Kidney glomerular epithelial cell (primary cell): ENCODE measurements around the gene PTK6.

Experiments used
- DNase-seq: peaks from one replicate; lab custom pipeline; 2025; lab: John Stamatoyannopoulos, UW

The PTK6 gene

DNA sequence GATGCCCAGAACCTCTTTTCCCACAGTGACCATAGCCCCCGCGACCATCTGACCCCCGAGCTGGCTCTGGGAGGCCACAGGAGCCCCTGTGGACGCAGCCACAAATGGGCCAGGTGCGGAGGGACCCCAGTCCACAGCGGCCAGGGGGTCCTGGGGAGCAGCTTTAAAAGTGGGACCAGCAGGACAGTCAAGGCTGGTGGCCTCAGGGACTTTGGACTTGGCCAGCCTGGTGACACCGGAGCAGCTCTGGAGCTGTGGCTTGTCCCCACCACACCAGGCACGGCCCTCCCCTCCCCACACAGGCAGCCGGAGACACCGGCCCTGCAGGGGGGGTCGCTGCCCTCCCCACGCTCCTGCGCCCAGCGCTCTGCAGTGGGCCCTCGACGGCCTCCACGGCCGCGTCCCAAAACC, 20.3 kb upstream of the PTK6 start:
- no peak for DNase-seq

DNA sequence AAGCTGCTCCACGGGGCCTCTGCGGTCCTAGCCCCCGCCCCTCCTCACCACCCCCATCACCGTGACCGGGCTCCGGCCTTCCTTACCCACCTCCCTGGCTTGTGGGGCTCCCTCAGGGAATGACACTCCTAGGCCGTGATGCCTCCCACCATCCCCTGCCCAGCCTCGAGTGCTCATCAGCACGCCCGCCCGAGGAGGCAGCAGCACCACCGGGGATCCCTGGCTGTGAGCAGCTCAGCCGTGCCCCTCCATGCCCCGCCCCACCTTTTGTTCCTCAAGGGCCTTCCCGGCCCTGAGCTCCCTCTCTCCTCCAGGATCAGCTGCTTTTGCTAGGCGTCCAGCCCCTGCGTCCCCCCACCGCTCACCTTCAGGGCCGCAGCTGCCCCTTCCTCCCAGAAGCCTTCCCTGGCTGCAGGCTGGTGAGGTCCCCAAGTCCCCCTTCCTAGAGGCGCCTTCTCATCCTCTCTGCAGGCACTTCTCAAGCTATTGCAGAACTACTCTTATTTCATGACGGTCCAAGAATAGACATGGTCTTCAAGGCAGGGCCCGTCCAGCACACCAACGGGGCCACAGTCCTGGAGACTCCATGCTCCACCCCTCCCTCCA, 19.8 kb upstream of the PTK6 start:
- DNase-seq, result no peak

DNA sequence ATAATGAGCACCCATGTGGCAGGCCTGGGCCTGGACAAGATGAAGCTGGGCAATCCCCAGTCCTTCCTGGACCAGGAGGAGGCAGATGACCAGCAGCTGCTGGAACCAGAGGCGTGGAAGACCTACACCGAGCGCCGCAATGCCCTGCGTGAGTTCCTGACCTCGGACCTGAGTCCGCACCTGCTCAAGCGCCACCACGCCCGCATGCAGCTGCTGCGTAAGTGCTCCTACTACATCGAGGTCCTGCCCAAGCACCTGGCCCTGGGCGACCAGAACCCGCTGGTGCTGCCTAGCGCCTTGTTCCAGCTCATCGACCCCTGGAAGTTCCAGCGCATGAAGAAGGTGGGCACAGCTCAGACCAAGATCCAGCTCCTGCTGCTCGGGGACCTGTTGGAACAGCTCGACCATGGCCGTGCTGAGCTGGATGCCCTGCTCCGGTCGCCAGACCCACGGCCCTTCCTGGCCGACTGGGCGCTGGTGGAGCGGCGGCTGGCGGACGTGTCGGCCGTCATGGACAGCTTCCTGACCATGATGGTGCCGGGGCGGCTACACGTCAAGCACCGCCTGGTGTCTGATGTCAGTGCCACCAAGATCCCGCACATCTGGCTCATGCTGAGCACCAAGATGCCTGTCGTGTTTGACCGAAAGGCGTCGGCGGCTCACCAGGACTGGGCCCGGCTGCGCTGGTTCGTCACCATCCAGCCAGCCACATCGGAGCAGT, 18.6 kb upstream of the PTK6 start:
- DNase-seq, result no peak

DNA sequence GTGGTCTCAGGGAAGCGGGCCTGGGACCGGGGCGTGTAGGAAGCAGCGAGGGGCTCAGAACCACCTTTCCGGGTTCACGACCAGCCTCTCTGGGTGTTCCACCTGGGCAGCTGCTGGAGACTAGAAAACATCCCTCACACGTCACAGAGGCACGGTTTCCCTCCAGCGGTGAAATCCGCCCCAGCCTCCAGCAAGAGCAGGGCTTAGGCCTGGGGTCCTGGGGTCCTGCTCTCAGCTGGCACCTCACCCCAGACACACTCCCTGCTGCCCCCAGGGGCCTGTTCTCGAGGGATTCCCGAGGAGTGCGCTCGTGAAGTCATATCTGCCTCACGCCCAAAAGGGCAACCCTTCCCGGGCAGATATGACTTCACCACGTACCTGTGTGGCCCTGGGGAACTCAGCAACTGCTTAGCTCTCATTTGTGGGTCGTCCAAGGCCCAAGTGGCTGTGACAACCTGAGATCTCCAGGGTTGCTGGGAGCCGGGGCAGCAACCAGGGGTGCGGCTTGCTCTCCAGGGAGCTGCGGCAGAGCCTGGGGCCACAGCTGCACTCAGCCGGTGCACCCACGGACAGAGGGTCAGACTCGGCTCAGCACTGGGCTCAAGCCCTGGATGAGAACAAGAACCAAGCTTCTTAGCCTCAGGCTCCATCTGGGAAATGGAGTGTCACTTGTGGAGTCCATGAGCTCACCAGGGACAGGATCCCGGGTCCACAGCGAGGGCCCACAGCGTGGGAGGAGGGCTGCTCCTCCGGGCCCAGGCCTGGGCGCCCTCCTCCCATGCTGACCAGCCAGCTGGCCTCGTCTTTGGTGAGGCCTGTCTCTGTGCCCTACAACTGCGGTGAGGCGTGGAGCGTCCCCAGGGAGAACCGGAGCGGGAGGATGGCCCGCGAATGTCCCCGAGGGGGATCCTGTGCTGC, 17.4 kb upstream of the PTK6 start:
- DNase-seq, result no peak

GRCh38 chr20:63553933-63554290, 16.7 kb upstream of the PTK6 start, which contains the start of gene FNDC11:
TSS of gene FNDC11 (plus strand) at chr20:63554159. CDS start at chr20:63555664, 1,505 bp downstream.
- no peak for DNase-seq

- peak; percentile 25 for DNase-seq
Measured at GRCh38 chr20:63553251-63553932, 16.2 kb upstream of the PTK6 start.

GRCh38 chr20:63552481-63553249, 15.5 kb upstream of the PTK6 start:
- DNase-seq, result no peak

DNA sequence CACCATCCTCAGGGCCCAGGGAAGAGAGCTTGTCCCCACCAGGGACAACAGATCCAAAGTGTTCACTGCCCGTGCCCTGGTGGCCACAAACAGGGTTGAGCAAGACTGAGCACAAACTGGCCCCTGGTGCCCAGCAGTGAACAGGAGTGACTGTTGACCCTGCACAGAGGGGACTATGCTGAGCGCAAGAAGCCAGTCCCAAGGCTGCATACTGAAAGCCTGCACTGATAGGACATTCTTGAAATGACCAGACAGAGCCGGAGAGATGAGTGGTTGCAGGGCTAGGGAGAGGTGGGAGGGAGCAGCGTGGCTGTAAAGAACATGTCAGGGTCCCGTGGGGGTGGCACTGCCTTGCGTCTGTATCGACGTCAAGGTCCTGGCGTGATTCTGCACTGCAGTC, 13.9 kb upstream of the PTK6 start:
- no peak for DNase-seq

GRCh38 chr20:63549679-63550282, 12.6 kb upstream of the PTK6 start:
- no peak for DNase-seq

DNA sequence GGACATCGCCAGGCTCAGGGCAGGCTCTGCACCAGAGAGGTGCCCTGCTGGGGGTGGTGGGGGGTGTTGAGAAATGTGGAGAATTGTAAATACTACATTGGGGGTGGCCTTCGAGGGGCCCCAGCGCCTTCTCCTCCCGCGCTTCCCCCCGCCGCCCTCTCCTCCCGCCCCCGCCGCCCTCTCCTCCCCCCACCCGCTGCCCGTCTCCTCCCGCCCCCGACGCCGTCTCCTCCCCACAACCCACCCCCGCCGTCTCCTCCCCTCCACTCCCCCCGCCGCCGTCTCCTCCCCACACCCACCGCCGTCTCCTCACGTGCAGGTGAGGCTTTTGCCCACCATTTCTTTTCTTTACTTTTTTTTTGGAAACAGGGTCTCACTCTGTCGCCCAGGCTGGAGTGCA, 11.8 kb upstream of the PTK6 start:
- no peak for DNase-seq

DNA sequence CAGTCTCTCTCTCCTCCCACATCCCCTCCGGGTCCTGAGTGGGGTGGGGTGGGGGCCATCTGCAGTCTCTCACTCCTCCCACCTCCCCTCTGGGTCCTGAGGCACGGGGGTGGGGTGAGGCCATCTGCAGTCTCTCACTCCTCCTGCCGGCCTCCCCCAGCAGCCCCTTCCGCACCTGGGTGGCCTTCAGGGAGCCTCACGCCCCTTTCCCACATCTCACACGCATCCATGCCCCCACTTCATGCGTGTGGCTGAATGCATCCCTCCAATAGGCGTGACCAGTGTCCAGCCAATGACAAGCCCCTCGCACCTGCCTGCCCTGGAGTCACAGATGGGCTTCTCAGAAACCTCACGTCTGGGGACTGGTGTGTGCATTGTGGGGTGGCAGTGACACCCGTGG, 11.4 kb upstream of the PTK6 start:
- no peak for DNase-seq

GRCh38 chr20:63547725-63548480, 10.7 kb upstream of the PTK6 start, which contains the start of gene SRMS:
TSS of gene SRMS (minus strand) at chr20:63547749. CDS start at chr20:63547463, 286 bp downstream.
- no peak for DNase-seq

GRCh38 chr20:63546956-63547724, 10.0 kb upstream of the PTK6 start:
- DNase-seq, result no peak

- DNase-seq, result no peak
Measured at GRCh38 chr20:63546256-63546955, 9.2 kb upstream of the PTK6 start.

- no peak for DNase-seq
Measured at GRCh38 chr20:63545814-63546213, 8.6 kb upstream of the PTK6 start.

DNA sequence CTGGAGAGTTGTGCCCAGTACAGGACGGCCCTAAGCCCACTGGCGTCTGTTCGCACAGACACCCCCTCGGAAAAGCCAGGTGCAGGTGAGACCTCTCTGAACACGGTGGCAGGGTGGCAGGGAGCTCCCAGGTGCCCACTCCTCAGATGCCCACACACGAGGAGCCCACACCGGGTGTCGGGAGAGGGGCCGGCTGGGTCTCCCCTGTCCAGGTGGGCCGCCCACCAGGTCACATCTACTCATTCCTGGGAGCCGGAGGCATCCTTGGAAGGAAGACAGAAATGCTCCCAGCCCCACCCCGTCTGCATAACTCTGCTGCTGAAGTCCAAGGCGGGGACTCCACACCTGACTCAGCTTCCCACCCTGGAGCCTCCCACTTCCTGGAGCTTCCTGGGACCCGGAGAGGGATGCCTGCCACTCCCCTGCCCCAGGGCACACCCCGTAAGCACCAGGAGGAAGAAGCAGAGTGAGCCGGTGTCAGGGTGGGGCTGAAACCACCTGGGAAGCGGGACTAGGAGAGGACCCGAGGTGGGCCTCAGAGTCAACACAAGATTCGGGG, 7.9 kb upstream of the PTK6 start:
- peak; percentile 25 for DNase-seq

- no peak for DNase-seq
Measured at GRCh38 chr20:63544241-63544957, 7.2 kb upstream of the PTK6 start.

- DNase-seq, result no peak
Measured at GRCh38 chr20:63543733-63544132, 6.6 kb upstream of the PTK6 start.
